ENCODE measurements around the gene GLB1L2.

DNA sequence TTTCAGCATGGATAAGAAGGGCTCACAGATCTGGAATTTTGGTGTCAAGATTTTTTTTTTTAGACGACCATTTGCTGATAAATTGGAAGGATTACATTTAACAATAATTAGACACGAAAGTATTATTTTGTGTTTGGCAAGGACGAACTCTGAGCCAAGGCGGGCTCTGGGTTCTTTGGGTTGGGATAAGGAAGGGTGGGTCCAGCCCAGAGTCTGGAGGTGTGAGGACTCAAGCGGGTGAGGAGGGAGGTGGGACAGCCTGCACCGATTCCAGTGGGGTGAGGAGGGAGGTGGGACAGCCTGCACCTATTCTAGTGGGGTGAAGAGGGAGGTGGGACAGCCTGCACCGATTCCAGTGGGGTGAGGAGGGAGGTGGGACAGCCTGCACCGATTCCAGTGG lies 76.1 kb downstream of the GLB1L2 start:
- TF ChIP-seq REST (IDR thresholded peaks at IDR 0.05; ENCODE audit: low read depth, low read length) (no peak), EP300 (IDR thresholded peaks at IDR 0.05; ENCODE audit: borderline replicate concordance in 1 of 2, low read depth in 1 of 2, low read length in 1 of 2) (no peak)
